Astrocyte (in vitro differentiated cells and primary cell): Measurements from ENCODE around the gene SMIM35. TPM values are rescaled to one million over a fixed set of nuclear protein-coding genes. Genes with fewer than 3 reads are reported as not detected.
"Not testable (repeated sequence)": the region's sequence is repeated elsewhere in the genome, so short reads cannot be mapped to it uniquely, and the experiment has no call there.

ENCODE experiments used
- DNase-seq: peaks from one replicate; pipeline ENCODE4 v3.0.0-alpha.2; 2010; ENCODE audit warnings: low read depth
- FAIRE-seq: peaks from 2 replicates; lab custom pipeline; 2011; peaks lifted over from hg19 to GRCh38; lab: Jason Lieb, UNC
- H2AFZ ChIP-seq: 2 replicates; pipeline ENCODE4 v1.6.0; 2012; ENCODE audit warnings: low read depth, low read length, inconsistent platforms
- H3K27ac ChIP-seq: 2 replicates; pipeline ENCODE4 v1.5.1; 2011; ENCODE audit warnings: low read depth, low read length, inconsistent platforms
- H3K27me3 ChIP-seq: 2 replicates; pipeline ENCODE4 v1.6.0; 2011; ENCODE audit warnings: low read length, inconsistent platforms; ENCODE audit not compliant: insufficient read depth
- H3K36me3 ChIP-seq: 2 replicates; pipeline ENCODE4 v1.5.1; 2011; ENCODE audit warnings: low read length, inconsistent platforms; ENCODE audit not compliant: insufficient read depth
- H3K4me1 ChIP-seq: 2 replicates; pipeline ENCODE4 v1.5.1; 2011; ENCODE audit warnings: low read length, inconsistent platforms; ENCODE audit not compliant: insufficient read depth
- H3K4me2 ChIP-seq: 2 replicates; pipeline ENCODE4 v1.6.0; 2012; ENCODE audit warnings: low read length, inconsistent platforms
- H3K4me3 ChIP-seq: 2 replicates; pipeline ENCODE4 v1.5.1; 2011; ENCODE audit warnings: low read depth, mild to moderate bottlenecking, low read length, inconsistent platforms; ENCODE audit not compliant: insufficient read depth
- H3K79me2 ChIP-seq: 2 replicates; pipeline ENCODE4 v1.6.0; 2012; ENCODE audit warnings: mild to moderate bottlenecking, low read length, inconsistent platforms; ENCODE audit not compliant: insufficient read depth
- H3K9ac ChIP-seq: 2 replicates; pipeline ENCODE4 v1.6.0; 2012; ENCODE audit warnings: mild to moderate bottlenecking, low read length, inconsistent platforms
- H3K9me3 ChIP-seq: 2 replicates; pipeline ENCODE4 v1.5.1; 2012; ENCODE audit warnings: low read depth, mild to moderate bottlenecking, low read length, inconsistent platforms; ENCODE audit not compliant: insufficient read depth
- H4K20me1 ChIP-seq: 2 replicates; pipeline ENCODE4 v1.6.0; 2012; ENCODE audit warnings: low read length, inconsistent platforms; ENCODE audit not compliant: insufficient read depth
- H3K27ac Mint-ChIP-seq: one replicate; pipeline ENCODE4 v1.8.0; 2021; ENCODE audit warnings: mild to moderate bottlenecking, mixed read lengths; ENCODE audit not compliant: unreplicated experiment
- H3K27me3 Mint-ChIP-seq: one replicate; pipeline ENCODE4 v1.8.0; 2021; ENCODE audit warnings: low read depth, mixed read lengths; ENCODE audit not compliant: unreplicated experiment
- H3K36me3 Mint-ChIP-seq: one replicate; pipeline ENCODE4 v1.8.0; 2021; ENCODE audit warnings: low read depth, mixed read lengths; ENCODE audit not compliant: unreplicated experiment
- H3K4me1 Mint-ChIP-seq: one replicate; pipeline ENCODE4 v1.8.0; 2021; ENCODE audit warnings: low read depth, mixed read lengths; ENCODE audit not compliant: unreplicated experiment
- H3K4me3 Mint-ChIP-seq: one replicate; pipeline ENCODE4 v1.8.0; 2021; ENCODE audit warnings: mild to moderate bottlenecking, moderate library complexity, mixed read lengths; ENCODE audit not compliant: unreplicated experiment
- H3K9me3 Mint-ChIP-seq: one replicate; pipeline ENCODE4 v1.8.0; 2021; ENCODE audit warnings: mild to moderate bottlenecking, mixed read lengths; ENCODE audit not compliant: unreplicated experiment
- CTCF ChIP-seq: IDR thresholded peaks from 2 replicates; pipeline ENCODE4 v1.5.1; 2011; ENCODE audit warnings: low read depth, mild to moderate bottlenecking, inconsistent platforms, low read length, moderate library complexity; ENCODE audit not compliant: insufficient read depth
- EZH2 ChIP-seq: IDR thresholded peaks from 2 replicates; pipeline ENCODE4 v1.6.1; 2012; ENCODE audit warnings: mild to moderate bottlenecking, low read length, inconsistent platforms; ENCODE audit not compliant: insufficient read depth
- total RNA-seq: library from RNA; stranded (reverse); gene quantifications from 2 replicates; pipeline ENCODE4 v1.2.1, GENCODE V29; 2021

The SMIM35 gene
- total RNA-seq, 1 donor from 2014 or later: not detected

GRCh38 chr11:117979481-117980211 is 107.1 kb downstream of the SMIM35 start:
- H3K4me2 ChIP-seq: no peak overlapping the region
- H3K9me3 ChIP-seq: no peaks in the 10 kb centered on the region
- no peaks in the 10 kb centered on the region for H3K36me3 Mint-ChIP-seq
- DNase-seq: no peak
- H2AFZ ChIP-seq: no peak overlapping the region
- no peak overlapping the region for H3K27ac ChIP-seq
- H3K9ac ChIP-seq: no peak overlapping the region
- no peaks in the 10 kb centered on the region for H4K20me1 ChIP-seq
- H3K79me2 ChIP-seq: no peaks in the 10 kb centered on the region
- peaks cover 9% of the 10 kb centered on the region for H3K9me3 Mint-ChIP-seq
- peaks cover 47% of the 10 kb centered on the region for H3K27me3 Mint-ChIP-seq
- no peak overlapping the region for H3K4me3 Mint-ChIP-seq
- H3K27me3 ChIP-seq: peaks cover 12% of the 10 kb centered on the region
- H3K4me1 Mint-ChIP-seq: no peaks in the 10 kb centered on the region
- no peak overlapping the region for H3K4me3 ChIP-seq
- no peak overlapping the region for H3K27ac Mint-ChIP-seq
- H3K36me3 ChIP-seq: no peaks in the 10 kb centered on the region
- TF ChIP-seq EZH2 (no peak), CTCF (no peak)
- no peak for FAIRE-seq
- no peaks in the 10 kb centered on the region for H3K4me1 ChIP-seq

- no peaks in the 10 kb centered on the region for H3K4me1 Mint-ChIP-seq
- H3K9ac ChIP-seq: no peak overlapping the region
- no peaks in the 10 kb centered on the region for H3K9me3 ChIP-seq
- TF ChIP-seq EZH2 (no peak), CTCF (no peak)
- H3K27ac Mint-ChIP-seq: no peak overlapping the region
- H3K4me3 ChIP-seq: no peak overlapping the region
- H3K36me3 ChIP-seq: no peaks in the 10 kb centered on the region
- peaks cover 45% of the 10 kb centered on the region for H3K27me3 Mint-ChIP-seq
- H3K27ac ChIP-seq: no peak overlapping the region
- H3K4me2 ChIP-seq: no peak overlapping the region
- H4K20me1 ChIP-seq: no peaks in the 10 kb centered on the region
- peaks cover 12% of the 10 kb centered on the region for H3K27me3 ChIP-seq
- H3K4me3 Mint-ChIP-seq: no peak overlapping the region
- no peak for DNase-seq
- H3K36me3 Mint-ChIP-seq: no peaks in the 10 kb centered on the region
- FAIRE-seq: no peak
- H2AFZ ChIP-seq: no peak overlapping the region
- peaks cover 9% of the 10 kb centered on the region for H3K9me3 Mint-ChIP-seq
- H3K79me2 ChIP-seq: no peaks in the 10 kb centered on the region
- H3K4me1 ChIP-seq: no peaks in the 10 kb centered on the region
Measured at GRCh38 chr11:117978991-117979390, 107.8 kb downstream of the SMIM35 start.

- not testable (repeated sequence) for H3K9me3 Mint-ChIP-seq, H3K79me2 ChIP-seq, H3K9me3 ChIP-seq, H3K36me3 Mint-ChIP-seq, DNase-seq, H3K4me1 Mint-ChIP-seq, H3K36me3 ChIP-seq, H3K9ac ChIP-seq, H3K27ac Mint-ChIP-seq, H3K4me1 ChIP-seq, H3K4me3 ChIP-seq, H3K27ac ChIP-seq, H3K4me2 ChIP-seq, H3K4me3 Mint-ChIP-seq, H4K20me1 ChIP-seq, FAIRE-seq, H2AFZ ChIP-seq
- peaks cover 42% of the 10 kb centered on the region for H3K27me3 Mint-ChIP-seq
- peaks cover 12% of the 10 kb centered on the region for H3K27me3 ChIP-seq
Measured at GRCh38 chr11:117978291-117978910, 108.4 kb downstream of the SMIM35 start.

- not testable (repeated sequence) for H3K36me3 ChIP-seq, H3K36me3 Mint-ChIP-seq, H3K27ac Mint-ChIP-seq, DNase-seq, H3K79me2 ChIP-seq, H2AFZ ChIP-seq, H4K20me1 ChIP-seq, H3K27ac ChIP-seq, H3K4me1 ChIP-seq, H3K9ac ChIP-seq, H3K9me3 Mint-ChIP-seq, H3K4me3 ChIP-seq, H3K4me1 Mint-ChIP-seq, H3K9me3 ChIP-seq, FAIRE-seq, H3K4me2 ChIP-seq, H3K4me3 Mint-ChIP-seq
- peaks cover 13% of the 10 kb centered on the region for H3K27me3 ChIP-seq
- H3K27me3 Mint-ChIP-seq: peaks cover 40% of the 10 kb centered on the region
Measured at GRCh38 chr11:117977612-117978264, 109.0 kb downstream of the SMIM35 start.
